Measurements from ENCODE around the gene IL22RA1.

Gene IL22RA1

DNA sequence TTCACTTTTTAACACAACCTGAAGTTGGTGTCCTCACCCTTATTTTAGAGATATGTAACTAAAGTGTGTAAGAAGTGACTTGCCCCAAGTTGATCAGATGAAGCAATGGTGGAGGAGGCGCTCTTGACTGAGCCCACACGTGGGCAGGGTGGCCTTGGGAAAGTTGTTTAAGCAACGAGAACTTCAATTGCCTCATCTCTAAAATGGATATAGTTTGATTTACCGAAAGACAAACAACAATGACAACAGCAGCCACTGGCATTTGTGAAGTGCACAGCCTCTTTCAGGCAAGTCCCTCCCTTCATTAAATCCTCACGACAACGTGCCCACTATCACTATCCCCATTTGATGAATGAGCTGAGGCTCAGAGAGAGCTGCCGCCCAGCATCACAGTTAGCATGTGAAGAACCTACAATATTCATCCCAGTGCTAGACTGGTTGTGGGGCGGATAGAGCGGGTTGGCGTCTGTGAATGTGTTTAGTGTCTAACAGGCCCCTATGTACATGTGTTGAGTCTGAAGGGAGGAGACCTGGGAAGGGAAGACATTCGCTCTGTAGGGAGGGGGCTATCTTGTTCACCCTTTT is 3.0 kb downstream of the IL22RA1 start:
- no peak overlapping the region for H3K4me3 ChIP-seq (ENCODE audit: control insufficient read depth, low read depth, low read length)
- TF ChIP-seq, protein P1, sequence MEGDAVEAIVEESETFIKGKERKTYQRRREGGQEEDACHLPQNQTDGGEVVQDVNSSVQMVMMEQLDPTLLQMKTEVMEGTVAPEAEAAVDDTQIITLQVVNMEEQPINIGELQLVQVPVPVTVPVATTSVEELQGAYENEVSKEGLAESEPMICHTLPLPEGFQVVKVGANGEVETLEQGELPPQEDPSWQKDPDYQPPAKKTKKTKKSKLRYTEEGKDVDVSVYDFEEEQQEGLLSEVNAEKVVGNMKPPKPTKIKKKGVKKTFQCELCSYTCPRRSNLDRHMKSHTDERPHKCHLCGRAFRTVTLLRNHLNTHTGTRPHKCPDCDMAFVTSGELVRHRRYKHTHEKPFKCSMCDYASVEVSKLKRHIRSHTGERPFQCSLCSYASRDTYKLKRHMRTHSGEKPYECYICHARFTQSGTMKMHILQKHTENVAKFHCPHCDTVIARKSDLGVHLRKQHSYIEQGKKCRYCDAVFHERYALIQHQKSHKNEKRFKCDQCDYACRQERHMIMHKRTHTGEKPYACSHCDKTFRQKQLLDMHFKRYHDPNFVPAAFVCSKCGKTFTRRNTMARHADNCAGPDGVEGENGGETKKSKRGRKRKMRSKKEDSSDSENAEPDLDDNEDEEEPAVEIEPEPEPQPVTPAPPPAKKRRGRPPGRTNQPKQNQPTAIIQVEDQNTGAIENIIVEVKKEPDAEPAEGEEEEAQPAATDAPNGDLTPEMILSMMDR (conservative IDR thresholded peaks at IDR 0.05; ENCODE audit: control insufficient read depth, insufficient read depth, low read depth, low read length), result no peak
- no peak for DNase-seq (ENCODE audit: low read depth)

DNA sequence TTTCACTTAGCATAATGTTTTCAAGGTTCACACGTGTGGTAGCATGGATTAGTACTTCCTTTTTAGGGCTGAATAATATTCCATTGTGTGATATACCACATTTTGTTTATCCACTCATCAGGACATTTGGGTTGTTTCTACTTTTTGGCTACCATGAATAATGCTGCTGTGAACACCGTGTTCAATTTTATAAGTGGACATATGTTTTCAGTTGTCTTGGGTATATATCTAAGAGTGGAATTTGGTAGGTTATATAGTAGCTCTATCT is 3.8 kb downstream of the IL22RA1 start:
- no peak for DNase-seq (ENCODE audit: low read depth)
- TF ChIP-seq, protein P1 (conservative IDR thresholded peaks at IDR 0.05; ENCODE audit: control insufficient read depth, insufficient read depth, low read depth, low read length), result no peak
- no peak overlapping the region for H3K4me3 ChIP-seq (ENCODE audit: control insufficient read depth, low read depth, low read length)

DNA sequence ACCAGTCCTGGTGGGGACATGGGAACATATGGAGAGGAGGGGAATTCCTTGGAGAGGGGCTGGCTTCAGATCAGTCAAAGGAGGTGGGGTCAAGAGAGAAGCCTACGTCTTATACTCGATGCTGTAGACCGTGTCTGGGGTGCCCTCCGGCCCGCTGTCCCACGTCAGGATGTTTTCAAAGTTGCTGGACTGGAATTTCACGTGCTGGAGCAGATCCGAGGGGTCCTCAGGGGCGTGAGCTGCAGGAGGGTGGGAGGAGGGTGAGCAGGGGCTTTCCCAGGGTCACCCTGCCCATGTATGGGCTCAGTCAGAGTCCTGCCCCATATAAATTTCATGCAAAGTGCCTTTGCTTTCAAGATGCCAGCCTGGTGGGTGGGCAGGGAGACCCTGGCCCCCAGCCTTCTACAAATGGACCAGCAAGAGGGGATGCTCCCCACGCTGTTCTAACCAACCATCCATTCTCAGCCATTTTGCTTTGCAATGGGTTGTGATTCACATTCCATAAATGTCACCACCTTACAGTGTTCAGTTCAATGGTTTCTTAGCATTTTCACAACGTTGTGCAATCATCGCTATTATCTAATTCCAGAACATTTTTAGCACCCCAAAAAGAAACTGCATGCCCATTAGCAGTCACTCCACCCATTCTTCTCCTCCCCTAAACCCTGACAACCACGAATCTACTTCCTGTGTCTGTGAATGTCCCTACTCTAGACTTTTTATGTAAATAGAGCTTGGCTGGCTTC is 4.3 kb downstream of the IL22RA1 start:
- TF ChIP-seq, protein P1 (conservative IDR thresholded peaks at IDR 0.05; ENCODE audit: control insufficient read depth, insufficient read depth, low read depth, low read length), result no peak
- no peak overlapping the region for H3K4me3 ChIP-seq (ENCODE audit: control insufficient read depth, low read depth, low read length)
- DNase-seq (ENCODE audit: low read depth), result no peak

- DNase-seq (ENCODE audit: low read depth), result no peak
- no peak overlapping the region for H3K4me3 ChIP-seq (ENCODE audit: control insufficient read depth, low read depth, low read length)
- TF ChIP-seq, protein P1 (conservative IDR thresholded peaks at IDR 0.05; ENCODE audit: control insufficient read depth, insufficient read depth, low read depth, low read length), result no peak
These were observed 5.9 kb downstream of the IL22RA1 start for GRCh38 chr1:24136956-24137539.

DNA sequence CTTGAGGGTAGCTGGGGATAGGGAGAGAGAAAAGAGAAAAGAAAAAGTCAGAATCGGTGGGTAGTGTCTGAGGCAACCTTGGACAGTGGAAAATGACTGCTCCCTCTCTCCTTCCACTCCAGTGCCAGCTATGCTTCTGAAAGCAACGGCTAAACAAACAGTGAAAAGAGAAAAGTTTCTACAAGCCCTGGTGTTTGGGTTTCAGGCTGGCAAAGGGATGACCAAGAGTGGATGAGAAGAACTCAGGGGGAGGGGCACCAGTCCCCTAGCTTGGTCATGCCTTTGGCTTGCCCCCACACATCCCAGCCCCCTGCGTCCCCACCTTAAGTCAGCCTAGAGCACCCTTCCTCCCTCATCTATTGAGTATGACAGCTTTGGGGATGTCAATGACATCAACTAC is 8.6 kb downstream of the IL22RA1 start:
- no peak for DNase-seq (ENCODE audit: low read depth)
- no peak overlapping the region for H3K4me3 ChIP-seq (ENCODE audit: control insufficient read depth, low read depth, low read length)
- TF ChIP-seq, protein P1 (conservative IDR thresholded peaks at IDR 0.05; ENCODE audit: control insufficient read depth, insufficient read depth, low read depth, low read length), result no peak

DNA sequence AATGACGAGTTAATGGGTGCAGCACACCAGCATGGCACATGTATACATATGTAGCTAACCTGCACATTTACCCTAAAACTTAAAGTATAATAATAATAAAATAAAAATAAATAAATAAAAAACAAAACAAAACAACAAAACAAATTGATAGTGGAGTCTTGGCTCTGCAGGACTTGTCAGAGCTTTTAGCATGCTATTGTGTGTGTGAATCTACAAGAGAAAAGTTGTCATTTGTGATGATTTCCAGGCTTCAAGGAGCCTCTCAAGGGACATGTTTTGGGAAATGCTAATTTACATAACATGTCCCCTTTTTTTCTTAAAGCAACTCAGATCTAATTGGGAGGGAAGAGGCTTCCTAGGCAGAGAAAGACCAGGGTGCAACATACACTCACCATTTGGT is 9.1 kb downstream of the IL22RA1 start:
- DNase-seq (ENCODE audit: low read depth), result no peak
- no peak overlapping the region for H3K4me3 ChIP-seq (ENCODE audit: control insufficient read depth, low read depth, low read length)
- TF ChIP-seq, protein P1 (conservative IDR thresholded peaks at IDR 0.05; ENCODE audit: control insufficient read depth, insufficient read depth, low read depth, low read length), result no peak

All from fibroblast of mammary gland (primary cell).